Prostate gland (tissue), 1 donor: Measurements from ENCODE around the gene YARS2.

Experiments
- POLR2A ChIP-seq: fragments of 450-650 bp; IDR thresholded peaks from one replicate; pipeline ENCODE4 v1.6.1; 2016; ENCODE audit warnings: antibody characterized with exemption, mild to moderate bottlenecking
- POLR2AphosphoS5 ChIP-seq: sonication (generic); formaldehyde crosslinking; IDR thresholded peaks from one replicate; pipeline ENCODE4 v1.6.1; 2017; ENCODE audit warnings: antibody characterized with exemption

- TF ChIP-seq POLR2AphosphoS5 (no peak), POLR2A (no peak)
Measured at GRCh38 chr12:32770141-32770540, 14.4 kb upstream of the YARS2 start.
